Activated T-cell treated with anti-CD3 and anti-CD28 coated beads, Interleukin-2, amount 50 U/mL, for 24 hours (primary cell): ENCODE results near the gene DLK2.
"Not testable (repeated sequence)": the region's sequence is repeated elsewhere in the genome, so short reads cannot be mapped to it uniquely, and the experiment has no call there.

ENCODE experiments used
- DNase-seq: peaks from one replicate; pipeline ENCODE4 v3.0.0-alpha.2; 2020
- H3K27ac Mint-ChIP-seq: 2 replicates; pipeline ENCODE4 v1.8.0; 2020; ENCODE audit warnings: mild to moderate bottlenecking, mixed read lengths
- H3K27me3 Mint-ChIP-seq: 2 replicates; pipeline ENCODE4 v1.8.0; 2020; ENCODE audit warnings: mixed read lengths
- H3K36me3 Mint-ChIP-seq: 2 replicates; pipeline ENCODE4 v1.8.0; 2020; ENCODE audit warnings: low read depth, mixed read lengths
- H3K4me1 Mint-ChIP-seq: 2 replicates; pipeline ENCODE4 v1.8.0; 2020; ENCODE audit warnings: low read depth, mixed read lengths
- H3K4me3 Mint-ChIP-seq: 2 replicates; pipeline ENCODE4 v1.8.0; 2020; ENCODE audit warnings: mild to moderate bottlenecking, moderate library complexity, mixed read lengths
- H3K9me3 Mint-ChIP-seq: 2 replicates; pipeline ENCODE4 v1.8.0; 2020; ENCODE audit warnings: mixed read lengths

The DLK2 gene

DNA sequence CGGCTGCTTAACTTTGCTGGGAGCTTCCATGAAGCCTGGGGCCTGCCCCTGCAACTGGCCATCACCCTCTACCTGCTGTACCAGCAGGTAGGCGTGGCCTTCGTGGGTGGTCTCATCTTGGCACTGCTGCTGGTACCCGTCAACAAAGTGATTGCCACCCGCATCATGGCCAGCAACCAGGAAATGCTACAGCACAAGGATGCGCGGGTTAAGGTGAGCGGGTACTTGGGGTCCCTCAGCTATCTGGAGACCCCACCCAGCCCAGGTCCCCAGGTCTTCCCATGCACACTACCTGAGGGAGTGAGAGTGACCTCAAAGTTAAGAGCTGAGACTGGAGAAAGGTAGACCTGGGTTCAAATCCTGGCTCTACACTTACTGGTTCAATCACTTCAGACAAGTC is 22.2 kb downstream of the DLK2 start:
- H3K4me1 Mint-ChIP-seq: peaks cover 25% of the 10 kb centered on the region
- no peak overlapping the region for H3K4me3 Mint-ChIP-seq
- no peak for DNase-seq
- no peak overlapping the region for H3K27ac Mint-ChIP-seq
- H3K36me3 Mint-ChIP-seq: peaks cover 74% of the 10 kb centered on the region
- H3K9me3 Mint-ChIP-seq: no peaks in the 10 kb centered on the region
- no peaks in the 10 kb centered on the region for H3K27me3 Mint-ChIP-seq

DNA sequence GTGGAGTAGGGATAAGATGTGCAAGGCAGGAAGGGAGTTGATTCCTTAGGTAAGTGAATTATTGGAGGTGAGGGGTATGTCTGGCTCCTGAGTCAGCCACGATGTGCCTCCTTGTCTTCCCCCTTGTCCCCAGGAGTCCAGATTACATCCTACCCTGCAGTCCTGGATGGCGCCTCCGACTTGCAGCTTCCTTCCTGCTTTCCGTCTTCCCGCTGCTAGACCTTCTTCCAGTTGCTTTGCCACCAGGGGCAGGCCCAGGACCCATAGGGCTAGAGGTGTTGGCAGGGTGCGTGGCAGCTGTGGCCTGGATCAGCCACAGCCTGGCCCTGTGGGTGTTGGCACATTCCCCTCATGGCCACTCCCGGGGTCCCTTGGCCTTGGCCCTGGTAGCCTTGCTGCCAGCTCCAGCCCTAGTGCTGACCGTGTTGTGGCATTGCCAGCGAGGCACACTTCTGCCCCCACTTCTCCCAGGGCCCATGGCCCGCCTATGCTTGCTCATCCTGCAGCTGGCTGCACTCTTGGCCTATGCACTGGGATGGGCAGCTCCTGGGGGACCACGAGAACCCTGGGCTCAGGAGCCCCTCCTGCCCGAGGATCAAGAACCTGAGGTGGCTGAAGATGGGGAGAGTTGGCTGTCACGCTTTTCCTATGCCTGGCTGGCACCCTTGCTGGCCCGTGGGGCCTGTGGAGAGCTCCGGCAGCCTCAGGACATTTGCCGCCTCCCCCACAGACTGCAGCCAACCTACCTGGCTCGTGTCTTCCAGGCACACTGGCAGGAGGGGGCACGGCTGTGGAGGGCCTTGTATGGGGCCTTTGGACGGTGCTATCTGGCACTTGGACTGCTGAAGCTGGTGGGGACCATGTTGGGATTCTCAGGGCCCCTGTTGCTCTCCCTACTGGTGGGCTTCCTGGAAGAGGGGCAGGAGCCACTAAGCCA is 23.1 kb downstream of the DLK2 start:
- DNase-seq: no peak
- Mint-ChIP-seq H3K36me3 (peaks cover 73% of the 10 kb centered on the region), H3K4me1 (peaks cover 27% of the 10 kb centered on the region), H3K4me3 (no peak overlapping the region), H3K9me3 (no peaks in the 10 kb centered on the region), H3K27ac (peak overlapping the region; percentile 12), H3K27me3 (no peaks in the 10 kb centered on the region)

- Mint-ChIP-seq H3K4me1 (peaks cover 25% of the 10 kb centered on the region), H3K36me3 (peaks cover 42% of the 10 kb centered on the region), H3K27me3 (no peaks in the 10 kb centered on the region), H3K27ac (peak overlapping the region; percentile 99), H3K4me3 (peak overlapping the region; percentile 96), H3K9me3 (no peaks in the 10 kb centered on the region)
- DNase-seq: no peak
These were observed 26.5 kb downstream of the DLK2 start for GRCh38 chr6:43428874-43429273.

DNA sequence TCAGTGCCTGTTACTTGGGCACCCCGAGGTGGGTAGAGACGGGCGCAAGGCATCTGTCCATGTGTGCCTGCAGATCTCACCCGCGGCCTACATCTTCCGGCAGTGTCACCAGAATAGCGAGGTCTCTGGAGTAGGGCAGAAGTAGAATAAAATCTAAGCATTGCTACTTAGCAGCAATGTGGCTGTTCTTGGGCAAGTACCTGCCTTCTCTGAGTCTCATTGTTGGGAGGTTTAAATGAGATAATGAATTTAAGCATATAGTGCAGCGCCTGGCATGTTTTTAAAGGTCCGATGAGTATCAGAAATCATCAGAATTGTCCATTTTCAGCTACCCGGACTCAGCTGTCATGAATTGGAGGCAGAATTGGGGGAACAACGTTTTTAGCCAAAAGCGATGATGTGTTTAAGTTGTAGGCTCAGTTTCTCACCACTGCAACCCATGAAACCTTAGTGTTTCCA is 27.2 kb downstream of the DLK2 start:
- peak overlapping the region; percentile 96 for H3K4me3 Mint-ChIP-seq

GRCh38 chr6:43427406-43428111 is 27.8 kb downstream of the DLK2 start, which contains the start of gene ABCC10:
TSS of gene ABCC10 (plus strand) at chr6:43427541. CDS start at chr6:43427979, 438 bp downstream.
- Mint-ChIP-seq H3K4me3 (peak within 1 kb of the TSS; percentile 96), H3K36me3 (peaks cover 32% of the 10 kb centered on the region), H3K9me3 (no peaks in the 10 kb centered on the region), H3K27me3 (no peaks in the 10 kb centered on the region), H3K27ac (peak within 1 kb of the TSS; percentile 99), H3K4me1 (peaks cover 25% of the 10 kb centered on the region)
- DNase-seq: peak; percentile 95

More for the DNA sequence above, 27.2 kb downstream of the DLK2 start:
- Mint-ChIP-seq H3K27ac (peak overlapping the region; percentile 99), H3K4me1 (peaks cover 25% of the 10 kb centered on the region), H3K27me3 (no peaks in the 10 kb centered on the region), H3K36me3 (peaks cover 38% of the 10 kb centered on the region), H3K9me3 (no peaks in the 10 kb centered on the region)
- DNase-seq: no peak

GRCh38 chr6:43426928-43427405 is 28.4 kb downstream of the DLK2 start:
- Mint-ChIP-seq H3K9me3 (no peaks in the 10 kb centered on the region), H3K27me3 (no peaks in the 10 kb centered on the region), H3K4me3 (peak overlapping the region; percentile 96), H3K27ac (peak overlapping the region; percentile 99), H3K4me1 (peaks cover 25% of the 10 kb centered on the region), H3K36me3 (peaks cover 26% of the 10 kb centered on the region)
- no peak for DNase-seq

- not testable (repeated sequence) for DNase-seq, H3K9me3 Mint-ChIP-seq, H3K27ac Mint-ChIP-seq, H3K4me3 Mint-ChIP-seq, H3K27me3 Mint-ChIP-seq
- Mint-ChIP-seq H3K4me1 (peaks cover 19% of the 10 kb centered on the region), H3K36me3 (peaks cover 12% of the 10 kb centered on the region)
These were observed 30.3 kb downstream of the DLK2 start for GRCh38 chr6:43425083-43425482.

- no peak for DNase-seq
- H3K9me3 Mint-ChIP-seq: no peaks in the 10 kb centered on the region
- H3K27me3 Mint-ChIP-seq: peaks cover 3% of the 10 kb centered on the region
- H3K27ac Mint-ChIP-seq: no peak overlapping the region
- no peak overlapping the region for H3K4me3 Mint-ChIP-seq
- no peaks in the 10 kb centered on the region for H3K36me3 Mint-ChIP-seq
- peaks cover 3% of the 10 kb centered on the region for H3K4me1 Mint-ChIP-seq
These were observed 33.5 kb downstream of the DLK2 start for GRCh38 chr6:43421831-43422230.

DNA sequence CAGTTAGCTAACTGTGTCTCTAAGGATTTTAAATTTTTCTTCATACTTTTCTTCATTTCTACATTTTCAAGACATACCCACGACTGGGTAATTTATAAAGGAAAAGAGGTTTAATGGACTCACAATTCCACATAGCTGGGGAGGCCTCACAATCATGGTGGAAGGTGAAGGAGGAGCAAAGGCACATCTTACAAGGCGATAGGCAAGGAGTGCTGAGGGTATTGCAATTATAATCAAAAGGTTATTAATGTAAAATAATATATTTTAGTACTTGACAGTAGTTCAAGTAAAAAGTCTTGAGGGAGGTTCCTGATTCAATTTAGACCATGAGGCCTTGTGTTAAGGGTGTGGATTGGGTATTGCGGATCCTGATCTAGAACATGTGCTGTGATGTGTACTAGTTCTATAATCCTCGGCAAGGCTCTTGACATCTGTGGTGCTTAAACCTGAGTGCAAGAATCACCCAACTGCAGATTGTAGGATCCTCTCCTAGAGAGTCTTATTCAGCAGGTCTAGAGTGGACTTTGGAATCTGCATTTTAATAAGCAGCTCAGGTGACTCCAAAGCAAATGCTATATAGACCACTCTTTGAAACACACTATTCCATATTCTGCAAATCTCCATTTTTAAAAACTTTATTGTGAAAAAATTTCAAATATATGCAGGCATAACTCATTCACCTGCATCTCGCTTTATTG is 35.2 kb downstream of the DLK2 start:
- no peak overlapping the region for H3K27ac Mint-ChIP-seq

DNA sequence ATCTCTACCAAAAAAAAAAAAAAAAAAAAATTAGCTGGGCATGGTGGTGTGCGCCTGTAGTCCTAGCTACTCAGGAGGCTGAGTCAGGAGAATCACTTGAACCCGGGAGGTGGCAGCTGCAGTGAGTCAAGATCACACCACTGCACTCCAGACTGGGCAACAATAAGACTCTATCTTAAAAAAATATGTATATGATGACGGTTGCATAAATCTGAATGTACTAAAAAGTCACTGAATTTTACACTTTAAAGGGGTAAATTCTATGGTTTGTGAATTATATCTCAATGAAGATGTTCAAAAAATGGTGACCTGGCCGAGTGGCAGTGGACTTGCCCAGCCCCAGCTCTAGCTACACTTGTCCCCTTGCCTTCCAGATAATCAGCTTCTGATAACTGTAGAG is 38.4 kb downstream of the DLK2 start:
- Mint-ChIP-seq H3K4me3 (no peak overlapping the region), H3K9me3 (no peaks in the 10 kb centered on the region), H3K4me1 (no peaks in the 10 kb centered on the region), H3K36me3 (no peaks in the 10 kb centered on the region), H3K27me3 (peaks cover 3% of the 10 kb centered on the region), H3K27ac (no peak overlapping the region)
- DNase-seq: no peak

More for the DNA sequence above, 35.2 kb downstream of the DLK2 start:
- no peak for DNase-seq
- Mint-ChIP-seq H3K9me3 (no peaks in the 10 kb centered on the region), H3K4me3 (no peak overlapping the region), H3K27me3 (peaks cover 3% of the 10 kb centered on the region), H3K4me1 (no peaks in the 10 kb centered on the region), H3K36me3 (no peaks in the 10 kb centered on the region)

DNA sequence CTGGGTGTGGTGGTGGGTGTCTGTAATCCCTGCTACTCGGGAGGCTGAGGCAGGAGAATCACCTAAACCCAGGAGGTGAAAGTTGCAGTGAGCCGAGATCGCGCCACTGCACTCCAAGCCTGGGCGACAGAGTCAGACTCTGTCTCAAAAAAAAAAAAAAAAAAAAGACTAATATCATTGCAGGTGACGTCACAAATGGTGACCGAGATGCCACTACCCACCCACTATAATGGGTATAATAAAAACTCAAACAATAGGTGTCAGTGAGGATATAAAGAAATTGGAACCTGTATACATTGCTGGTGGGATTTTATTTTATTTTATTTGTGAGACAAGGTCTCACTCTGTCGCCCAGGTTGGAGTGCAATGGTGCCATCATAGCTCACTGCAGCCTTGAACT is 40.1 kb downstream of the DLK2 start:
- not testable (repeated sequence) for H3K4me1 Mint-ChIP-seq, H3K36me3 Mint-ChIP-seq, DNase-seq, H3K27me3 Mint-ChIP-seq, H3K27ac Mint-ChIP-seq, H3K9me3 Mint-ChIP-seq, H3K4me3 Mint-ChIP-seq

DNA sequence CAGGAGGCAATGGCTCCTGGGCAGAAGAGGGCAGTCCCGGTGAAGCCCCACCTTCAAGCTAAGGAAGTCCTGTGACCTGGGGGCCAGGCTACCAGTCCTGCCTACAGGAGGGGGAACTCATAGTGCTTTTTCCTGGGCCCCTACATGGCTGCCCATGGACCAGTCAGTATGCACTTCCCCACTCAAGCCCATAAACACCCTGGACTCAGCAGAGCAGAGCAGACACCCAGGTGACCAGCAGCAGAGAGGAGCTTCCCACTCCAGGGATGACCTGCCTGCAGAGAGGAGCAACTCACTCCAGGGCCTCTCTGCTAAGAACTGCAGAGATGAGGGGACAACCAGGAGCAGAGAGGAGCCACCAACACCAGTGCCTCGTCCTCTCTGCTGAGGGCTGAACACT is 42.3 kb downstream of the DLK2 start:
- Mint-ChIP-seq H3K4me3 (no peak overlapping the region), H3K36me3 (no peaks in the 10 kb centered on the region), H3K9me3 (no peaks in the 10 kb centered on the region), H3K4me1 (no peaks in the 10 kb centered on the region), H3K27ac (no peak overlapping the region), H3K27me3 (no peaks in the 10 kb centered on the region)
- no peak for DNase-seq

GRCh38 chr6:43412541-43412940 is 42.8 kb downstream of the DLK2 start:
- no peaks in the 10 kb centered on the region for H3K27me3 Mint-ChIP-seq
- DNase-seq: no peak
- no peak overlapping the region for H3K27ac Mint-ChIP-seq
- no peaks in the 10 kb centered on the region for H3K4me1 Mint-ChIP-seq
- H3K4me3 Mint-ChIP-seq: no peak overlapping the region
- no peaks in the 10 kb centered on the region for H3K36me3 Mint-ChIP-seq
- H3K9me3 Mint-ChIP-seq: no peaks in the 10 kb centered on the region

GRCh38 chr6:43410776-43411175 is 44.6 kb downstream of the DLK2 start:
- not testable (repeated sequence) for H3K4me1 Mint-ChIP-seq, H3K4me3 Mint-ChIP-seq, H3K27ac Mint-ChIP-seq

More at GRCh38 chr6:43410776-43411175, 44.6 kb downstream of the DLK2 start:
- not testable (repeated sequence) for H3K27me3 Mint-ChIP-seq, H3K36me3 Mint-ChIP-seq, H3K9me3 Mint-ChIP-seq, DNase-seq
